ENCODE data around the gene CYP8B1. TPM values are rescaled to one million over a fixed set of nuclear protein-coding genes. Genes with fewer than 3 reads are reported as not detected.

The CYP8B1 gene
- polyA plus RNA-seq, 12 donors: 0.04 to 0.30 (median 0.10) TPM; not detected in 3

- no peak for DNase-seq
Observed at GRCh38 chr3:42827654-42828053, 48.0 kb downstream of the CYP8B1 start.

DNA sequence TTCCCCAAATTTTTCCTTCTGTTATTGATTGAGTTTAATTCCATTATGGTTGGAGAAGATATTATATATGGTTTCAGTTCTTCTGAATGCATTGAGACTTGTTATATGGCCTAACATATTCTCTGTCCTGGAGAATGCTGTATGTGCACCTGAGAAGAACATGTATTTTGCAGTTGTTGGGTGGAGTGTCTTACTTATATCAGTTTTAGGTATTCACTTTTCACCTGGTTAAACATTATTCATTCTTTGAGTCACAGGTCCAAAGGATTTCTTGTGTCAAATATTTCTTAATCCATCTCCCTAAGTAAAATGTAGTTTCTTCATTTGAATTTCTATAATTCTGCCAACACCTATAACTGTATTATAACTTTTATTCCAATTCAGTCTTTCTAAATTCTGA lies 48.7 kb downstream of the CYP8B1 start:
- no peak for DNase-seq

DNA sequence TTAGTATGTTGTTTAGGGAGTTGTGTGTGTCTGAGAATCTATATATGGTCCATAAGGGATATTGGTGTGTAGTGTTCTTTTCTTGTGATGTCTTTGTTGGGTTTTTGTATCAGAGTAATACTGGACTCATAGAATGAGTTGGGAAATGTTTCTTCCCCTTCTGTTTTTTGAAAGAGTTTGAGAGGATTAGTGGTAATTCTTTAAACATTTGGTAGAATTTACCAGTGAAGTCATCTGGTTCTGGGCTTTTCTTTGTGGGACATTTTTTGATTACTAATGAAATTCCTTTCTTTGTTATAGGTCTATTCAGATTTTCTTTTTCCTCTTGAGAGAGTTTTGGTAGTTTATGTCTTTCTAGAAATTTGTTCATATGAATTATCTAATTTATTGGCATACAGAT lies 49.5 kb downstream of the CYP8B1 start:
- DNase-seq: no peak

- no peak for DNase-seq
Observed at GRCh38 chr3:42823351-42823750, 52.3 kb downstream of the CYP8B1 start.

GRCh38 chr3:42822828-42823227 lies 52.9 kb downstream of the CYP8B1 start:
- DNase-seq: no peak

Other genes with a start within 250 kb of the CYP8B1 start
- gene ZBTB47, start 222.2 kb downstream of the CYP8B1 start, polyA plus RNA-seq (ENCODE audit: insufficient read length in 12 of 12): 10 to 100 TPM in 11 of 12 donors, not detected in 1; 22.0 to 42.6 (median 27.2) TPM
- gene KLHL40, start 190.3 kb downstream of the CYP8B1 start, polyA plus RNA-seq (ENCODE audit: insufficient read length in 12 of 12): 100 to 1,000 TPM in 6 of 12 donors, 10 to 100 TPM in 5, not detected in 1; 35.7 to 198 (median 112) TPM
- gene HHATL, start 173.1 kb downstream of the CYP8B1 start, polyA plus RNA-seq (ENCODE audit: insufficient read length in 12 of 12): 10 to 100 TPM in 10 of 12 donors, not detected in 2; 19.8 to 84.2 (median 57.7) TPM
- gene CCDC13, start 102.6 kb downstream of the CYP8B1 start, polyA plus RNA-seq (ENCODE audit: insufficient read length in 12 of 12): under 1 TPM in 10 of 12 donors, not detected in 2; 0.18 to 0.98 (median 0.33) TPM
- gene HIGD1A, start 71.4 kb downstream of the CYP8B1 start, polyA plus RNA-seq (ENCODE audit: insufficient read length in 12 of 12): 100 to 1,000 TPM in 1 of 12 donors, 10 to 100 TPM in 10, not detected in 1; 63.4 to 101 (median 92.9) TPM
- 1 to 10 TPM in 1 of 12 donors, under 1 TPM in 9, not detected in 2; 0.23 to 2.4 (median 0.46) TPM for gene ACKR2, start 66.4 kb downstream of the CYP8B1 start, polyA plus RNA-seq (ENCODE audit: insufficient read length in 12 of 12)
- gene ZNF662, start 30.3 kb upstream of the CYP8B1 start, polyA plus RNA-seq (ENCODE audit: insufficient read length in 12 of 12): 10 to 100 TPM in 11 of 12 donors, not detected in 1; 11.1 to 29.7 (median 18.0) TPM
- 10 to 100 TPM in 1 of 12 donors, 1 to 10 TPM in 10, not detected in 1; 4.1 to 10.6 (median 5.1) TPM for gene GASK1A, start 103.4 kb upstream of the CYP8B1 start, polyA plus RNA-seq (ENCODE audit: insufficient read length in 12 of 12)
- 10 to 100 TPM in 11 of 12 donors, not detected in 1; 13.8 to 23.6 (median 18.8) TPM for gene POMGNT2, start 230.2 kb upstream of the CYP8B1 start, polyA plus RNA-seq (ENCODE audit: insufficient read length in 12 of 12)

Data from muscle of arm (tissue), 12 donors.